HepG2 (cell line): Measurements from ENCODE around the gene SFR1. TPM values are rescaled to one million over a fixed set of nuclear protein-coding genes. Genes with fewer than 3 reads are reported as not detected.

ENCODE experiments used
- AGO1 ChIP-seq: fragments of 200-400 bp; formaldehyde crosslinking; IDR thresholded peaks from 2 replicates; pipeline ENCODE4 v1.6.1; 2017; ENCODE audit warnings: mild to moderate bottlenecking, low read depth, low read length, moderate library complexity; ENCODE audit not compliant: poor library complexity, severe bottlenecking
- ATF5 ChIP-seq: sonication (generic); formaldehyde crosslinking; IDR thresholded peaks from 2 replicates; pipeline ENCODE4 v1.4.0; 2020; ENCODE audit warnings: mild to moderate bottlenecking, low read depth, missing genetic modification reagents
- CSRNP1 ChIP-seq: sonication (generic); formaldehyde crosslinking; IDR thresholded peaks from 2 replicates; pipeline ENCODE4 v1.8.1; 2023; ENCODE audit warnings: mild to moderate bottlenecking, missing genetic modification reagents
- EEA1 ChIP-seq: sonication (generic); formaldehyde crosslinking; IDR thresholded peaks from 2 replicates; pipeline ENCODE4 v1.5.1; 2020; ENCODE audit warnings: mild to moderate bottlenecking, missing genetic modification reagents, borderline replicate concordance
- GLI4 ChIP-seq: sonication (generic); formaldehyde crosslinking; IDR thresholded peaks from 2 replicates; pipeline ENCODE4 v1.5.1; 2020; ENCODE audit warnings: missing genetic modification reagents, mild to moderate bottlenecking, moderate library complexity, borderline replicate concordance
- HNRNPH1 ChIP-seq: fragments of 200-400 bp; formaldehyde crosslinking; optimal IDR thresholded peaks from 2 replicates; pipeline ENCODE3; 2017; ENCODE audit warnings: mild to moderate bottlenecking, low read depth, low read length
- HNRNPL ChIP-seq: fragments of 200-400 bp; formaldehyde crosslinking; IDR thresholded peaks from 2 replicates; pipeline ENCODE4 v1.6.1; 2017; ENCODE audit warnings: mild to moderate bottlenecking, low read depth, low read length
- IKZF1 ChIP-seq: fragments of 450-650 bp; IDR thresholded peaks from 2 replicates; pipeline ENCODE4 v1.7.1; 2016
- JUNB ChIP-seq: sonication (generic); formaldehyde crosslinking; IDR thresholded peaks from 2 replicates; pipeline ENCODE4 v1.8.0; 2022; ENCODE audit warnings: missing genetic modification reagents, mild to moderate bottlenecking, borderline replicate concordance
- PHF20 ChIP-seq: sonication (generic); formaldehyde crosslinking; IDR thresholded peaks from 2 replicates; pipeline ENCODE4 v1.5.0; 2020; ENCODE audit warnings: mild to moderate bottlenecking, missing genetic modification reagents
- PLRG1 ChIP-seq: fragments of 450-650 bp; conservative IDR thresholded peaks from 2 replicates; pipeline ENCODE4 v1.6.1; 2016
- RBAK ChIP-seq: sonication (generic); formaldehyde crosslinking; IDR thresholded peaks from 2 replicates; pipeline ENCODE4 v1.5.1; 2020; ENCODE audit warnings: mild to moderate bottlenecking, missing genetic modification reagents
- REL ChIP-seq: sonication (generic); formaldehyde crosslinking; conservative IDR thresholded peaks from 2 replicates; pipeline ENCODE4 v1.8.0; 2022; ENCODE audit warnings: mild to moderate bottlenecking, missing genetic modification reagents, moderate library complexity
- RXRA ChIP-seq: sonication (generic); formaldehyde crosslinking; IDR thresholded peaks from 2 replicates; pipeline ENCODE4 v1.5.1; 2020; ENCODE audit warnings: missing genetic modification reagents
- SOX6 ChIP-seq, 2 experiments: fragments of 450-650 bp in 1 of 2; sonication (generic) in 1 of 2; formaldehyde crosslinking in 1 of 2; IDR thresholded peaks; 2 replicates each; pipeline versions ENCODE4 v1.4.0 to v1.6.1; 2017 to 2020; ENCODE audit warnings: antibody characterized with exemption in 1 of 2, mild to moderate bottlenecking in 1 of 2, missing genetic modification reagents in 1 of 2
- TGIF2 ChIP-seq: IDR thresholded peaks from 2 replicates; pipeline ENCODE4 v1.6.1; 2016; ENCODE audit warnings: control low read depth, missing compliant biosample characterization
- TP53 ChIP-seq: sonication (generic); formaldehyde crosslinking; conservative IDR thresholded peaks from 2 replicates; pipeline ENCODE4 v1.4.0; 2020; ENCODE audit warnings: missing genetic modification reagents
- ZFP1 ChIP-seq: IDR thresholded peaks from 2 replicates; pipeline ENCODE4 v1.6.1; 2016
- ZNF746 ChIP-seq: sonication (generic); formaldehyde crosslinking; IDR thresholded peaks from 2 replicates; pipeline ENCODE4 v1.8.0; 2022; ENCODE audit warnings: mild to moderate bottlenecking, missing genetic modification reagents
- ZNF75D ChIP-seq: sonication (generic); formaldehyde crosslinking; IDR thresholded peaks from 2 replicates; pipeline ENCODE4 v1.8.1; 2023; ENCODE audit warnings: missing genetic modification reagents, mild to moderate bottlenecking, borderline replicate concordance
- polyA plus RNA-seq, 8 experiments: library from polyadenylated mRNA; depleted of rRNA in 3 of 8; stranded (reverse) in 7 of 8; unstranded in 1 of 8; fragments of >200 nt; fragmentation: Illumina TruSeq in 4 of 8; extraction: Trizol in 4 of 8; gene quantifications; 2 replicates each; pipeline versions ENCODE4 v1.2.1 to v1.2.3, GENCODE V29; 2011 to 2016; ENCODE audit warnings: low read depth in 4 of 8, missing spikeins in 1 of 8, mixed read lengths in 1 of 8; ENCODE audit not compliant: insufficient read depth in 1 of 8
- total RNA-seq, 5 experiments: library from RNA; depleted of rRNA; stranded (reverse); fragments of >200 nt; fragmentation: Illumina TruSeq; extraction: Trizol; gene quantifications; 2 replicates each; pipeline ENCODE4 v1.2.3, GENCODE V29; 2016; ENCODE audit warnings: low read depth in 1 of 5
- TF ChIP-seq, protein P1 (sequence below): IDR thresholded peaks from 2 replicates; pipeline ENCODE4 v1.6.1; 2016; ENCODE audit warnings: mild to moderate bottlenecking, missing biosample characterization, missing genetic modification reagents
- TF ChIP-seq, protein P2 (sequence below): sonication (generic); formaldehyde crosslinking; IDR thresholded peaks from 2 replicates; pipeline ENCODE4 v1.5.0; 2020; ENCODE audit warnings: mild to moderate bottlenecking, missing genetic modification reagents, borderline replicate concordance

SFR1 gene
- total and polyA plus RNA-seq, 2 of the 13 experiments (the other 11 are each of a cell fraction or from before 2014, with no cell fraction given), result 2.2 to 6.1 TPM

DNA sequence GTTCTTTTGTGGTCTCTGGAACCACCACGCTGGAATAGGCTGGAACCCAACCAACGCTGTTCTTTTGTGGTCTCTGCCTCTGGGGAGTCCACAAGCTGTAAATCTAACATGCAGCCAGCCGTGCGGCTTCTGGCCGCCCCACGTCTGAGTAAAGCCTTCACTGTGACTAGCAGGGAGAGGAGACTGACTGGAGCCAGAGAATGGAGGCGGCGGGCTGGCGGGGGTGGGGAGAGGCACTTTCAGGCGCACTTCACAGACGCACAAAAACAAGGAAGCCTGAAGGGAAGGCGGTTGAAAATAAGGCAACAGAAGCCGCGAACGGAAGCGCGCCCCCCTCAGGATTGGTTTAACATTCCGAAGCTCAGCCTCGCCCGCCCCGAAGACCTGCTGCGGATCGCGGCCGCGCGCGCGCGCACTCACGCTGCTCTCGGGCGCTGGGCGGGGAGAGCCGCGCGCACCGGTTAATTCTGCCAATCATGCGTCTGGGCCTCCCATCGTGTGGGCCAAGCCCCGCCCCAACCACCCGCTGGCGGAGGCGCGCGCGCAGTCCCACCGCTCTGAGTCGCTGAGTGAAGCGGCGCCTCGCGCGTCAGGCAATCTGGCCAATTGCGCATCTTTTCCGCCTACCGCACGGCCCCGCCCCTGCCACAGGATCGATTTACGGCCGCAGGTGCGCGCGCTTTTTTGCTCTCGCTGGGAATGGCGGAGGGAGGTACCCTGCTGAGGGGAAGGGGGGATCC is at the start of gene SFR1 (continued):
- TF ChIP-seq ATF5 (CRISPR knock-in tag) (no peak), JUNB (no peak), AGO1 (no peak), TP53 (no peak), ZFP1 (CRISPR knock-in tag) (no peak), REL (CRISPR knock-in tag) (0 out of 2 replicates have a peak, but pooled peaks have one; percentile 61), PLRG1 (no peak), PHF20 (peak; percentile 73), RBAK (CRISPR knock-in tag) (no peak), EEA1 (CRISPR knock-in tag) (0 out of 2 replicates have a peak, but pooled peaks have one; percentile 43), HNRNPL (no peak), CSRNP1 (CRISPR knock-in tag) (peak; percentile 66; the same call in 1 of the 2 replicates), RXRA (CRISPR knock-in tag) (no peak), ZNF746 (CRISPR knock-in tag) (0 out of 2 replicates have a peak, but pooled peaks have one; percentile 54), TGIF2 (peak; percentile 79), IKZF1 (no peak), HNRNPH1 (no peak), GLI4 (no peak), ZNF75D (no peak), SOX6 (IDR thresholded peaks at IDR 0.05) (no peak), SOX6 (CRISPR knock-in tag; IDR thresholded peaks at IDR 0.05) (peak; percentile 65)
- TF ChIP-seq, protein P1, sequence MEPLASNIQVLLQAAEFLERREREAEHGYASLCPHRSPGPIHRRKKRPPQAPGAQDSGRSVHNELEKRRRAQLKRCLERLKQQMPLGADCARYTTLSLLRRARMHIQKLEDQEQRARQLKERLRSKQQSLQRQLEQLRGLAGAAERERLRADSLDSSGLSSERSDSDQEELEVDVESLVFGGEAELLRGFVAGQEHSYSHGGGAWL (CRISPR knock-in tag), result peak; percentile 61; the same call in 1 of the 2 replicates
- TF ChIP-seq, protein P2, sequence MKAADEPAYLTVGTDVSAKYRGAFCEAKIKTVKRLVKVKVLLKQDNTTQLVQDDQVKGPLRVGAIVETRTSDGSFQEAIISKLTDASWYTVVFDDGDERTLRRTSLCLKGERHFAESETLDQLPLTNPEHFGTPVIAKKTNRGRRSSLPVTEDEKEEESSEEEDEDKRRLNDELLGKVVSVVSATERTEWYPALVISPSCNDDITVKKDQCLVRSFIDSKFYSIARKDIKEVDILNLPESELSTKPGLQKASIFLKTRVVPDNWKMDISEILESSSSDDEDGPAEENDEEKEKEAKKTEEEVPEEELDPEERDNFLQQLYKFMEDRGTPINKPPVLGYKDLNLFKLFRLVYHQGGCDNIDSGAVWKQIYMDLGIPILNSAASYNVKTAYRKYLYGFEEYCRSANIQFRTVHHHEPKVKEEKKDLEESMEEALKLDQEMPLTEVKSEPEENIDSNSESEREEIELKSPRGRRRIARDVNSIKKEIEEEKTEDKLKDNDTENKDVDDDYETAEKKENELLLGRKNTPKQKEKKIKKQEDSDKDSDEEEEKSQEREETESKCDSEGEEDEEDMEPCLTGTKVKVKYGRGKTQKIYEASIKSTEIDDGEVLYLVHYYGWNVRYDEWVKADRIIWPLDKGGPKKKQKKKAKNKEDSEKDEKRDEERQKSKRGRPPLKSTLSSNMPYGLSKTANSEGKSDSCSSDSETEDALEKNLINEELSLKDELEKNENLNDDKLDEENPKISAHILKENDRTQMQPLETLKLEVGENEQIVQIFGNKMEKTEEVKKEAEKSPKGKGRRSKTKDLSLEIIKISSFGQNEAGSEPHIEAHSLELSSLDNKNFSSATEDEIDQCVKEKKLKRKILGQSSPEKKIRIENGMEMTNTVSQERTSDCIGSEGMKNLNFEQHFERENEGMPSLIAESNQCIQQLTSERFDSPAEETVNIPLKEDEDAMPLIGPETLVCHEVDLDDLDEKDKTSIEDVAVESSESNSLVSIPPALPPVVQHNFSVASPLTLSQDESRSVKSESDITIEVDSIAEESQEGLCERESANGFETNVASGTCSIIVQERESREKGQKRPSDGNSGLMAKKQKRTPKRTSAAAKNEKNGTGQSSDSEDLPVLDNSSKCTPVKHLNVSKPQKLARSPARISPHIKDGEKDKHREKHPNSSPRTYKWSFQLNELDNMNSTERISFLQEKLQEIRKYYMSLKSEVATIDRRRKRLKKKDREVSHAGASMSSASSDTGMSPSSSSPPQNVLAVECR (CRISPR knock-in tag), result peak; percentile 74; the same call in 1 of the 2 replicates
